Activated naive CD8-positive, alpha-beta T cell (primary cell): Measurements from ENCODE around the gene ARVCF.

ENCODE experiments used
- H3K27ac Mint-ChIP-seq: one replicate; pipeline ENCODE4 v1.8.0; 2021; ENCODE audit warnings: mixed read lengths
- H3K27me3 Mint-ChIP-seq: one replicate; pipeline ENCODE4 v1.8.0; 2021; ENCODE audit warnings: mixed read lengths
- H3K36me3 Mint-ChIP-seq: one replicate; pipeline ENCODE4 v1.8.0; 2021; ENCODE audit warnings: mixed read lengths
- H3K4me1 Mint-ChIP-seq: one replicate; pipeline ENCODE4 v1.8.0; 2021; ENCODE audit warnings: low read depth, mixed read lengths
- H3K4me3 Mint-ChIP-seq: one replicate; pipeline ENCODE4 v1.8.0; 2021; ENCODE audit warnings: mild to moderate bottlenecking, mixed read lengths
- H3K9me3 Mint-ChIP-seq: one replicate; pipeline ENCODE4 v1.8.0; 2021; ENCODE audit warnings: low read depth, mixed read lengths

Gene ARVCF

GRCh38 chr22:19994851-19995610 is 21.6 kb downstream of the ARVCF start:
- Mint-ChIP-seq H3K9me3 (no peaks in the 10 kb centered on the region), H3K27me3 (no peaks in the 10 kb centered on the region), H3K4me1 (no peaks in the 10 kb centered on the region), H3K4me3 (no peak overlapping the region), H3K36me3 (no peaks in the 10 kb centered on the region), H3K27ac (no peak overlapping the region)

GRCh38 chr22:19993926-19994325 is 22.7 kb downstream of the ARVCF start:
- Mint-ChIP-seq H3K27ac (no peak overlapping the region), H3K9me3 (no peaks in the 10 kb centered on the region), H3K4me1 (no peaks in the 10 kb centered on the region), H3K27me3 (no peaks in the 10 kb centered on the region), H3K4me3 (no peak overlapping the region), H3K36me3 (no peaks in the 10 kb centered on the region)

GRCh38 chr22:19992921-19993355 is 23.7 kb downstream of the ARVCF start:
- H3K27ac Mint-ChIP-seq: no peak overlapping the region
- no peaks in the 10 kb centered on the region for H3K4me1 Mint-ChIP-seq
- no peaks in the 10 kb centered on the region for H3K27me3 Mint-ChIP-seq
- H3K9me3 Mint-ChIP-seq: no peaks in the 10 kb centered on the region
- no peak overlapping the region for H3K4me3 Mint-ChIP-seq
- H3K36me3 Mint-ChIP-seq: no peaks in the 10 kb centered on the region

GRCh38 chr22:19992481-19992911 is 24.1 kb downstream of the ARVCF start:
- no peak overlapping the region for H3K27ac Mint-ChIP-seq
- H3K27me3 Mint-ChIP-seq: no peaks in the 10 kb centered on the region

GRCh38 chr22:19991645-19992451 is 24.8 kb downstream of the ARVCF start:
- no peak overlapping the region for H3K27ac Mint-ChIP-seq
- no peaks in the 10 kb centered on the region for H3K27me3 Mint-ChIP-seq
- H3K4me3 Mint-ChIP-seq: no peak overlapping the region
- no peaks in the 10 kb centered on the region for H3K36me3 Mint-ChIP-seq
- H3K4me1 Mint-ChIP-seq: no peaks in the 10 kb centered on the region
- no peaks in the 10 kb centered on the region for H3K9me3 Mint-ChIP-seq

More at GRCh38 chr22:19992481-19992911, 24.1 kb downstream of the ARVCF start:
- no peaks in the 10 kb centered on the region for H3K9me3 Mint-ChIP-seq
- H3K36me3 Mint-ChIP-seq: no peaks in the 10 kb centered on the region
- H3K4me3 Mint-ChIP-seq: no peak overlapping the region
- no peaks in the 10 kb centered on the region for H3K4me1 Mint-ChIP-seq

GRCh38 chr22:19991395-19991644 is 25.3 kb downstream of the ARVCF start:
- no peak overlapping the region for H3K4me3 Mint-ChIP-seq
- no peaks in the 10 kb centered on the region for H3K9me3 Mint-ChIP-seq
- H3K27me3 Mint-ChIP-seq: no peaks in the 10 kb centered on the region
- no peak overlapping the region for H3K27ac Mint-ChIP-seq
- no peaks in the 10 kb centered on the region for H3K36me3 Mint-ChIP-seq
- peaks cover 2% of the 10 kb centered on the region for H3K4me1 Mint-ChIP-seq

GRCh38 chr22:19990609-19991394 is 25.8 kb downstream of the ARVCF start:
- Mint-ChIP-seq H3K36me3 (no peaks in the 10 kb centered on the region), H3K27me3 (no peaks in the 10 kb centered on the region), H3K9me3 (no peaks in the 10 kb centered on the region), H3K27ac (no peak overlapping the region), H3K4me1 (peaks cover 3% of the 10 kb centered on the region), H3K4me3 (no peak overlapping the region)

GRCh38 chr22:19990188-19990587 is 26.4 kb downstream of the ARVCF start:
- Mint-ChIP-seq H3K4me3 (no peak overlapping the region), H3K9me3 (no peaks in the 10 kb centered on the region), H3K27me3 (no peaks in the 10 kb centered on the region), H3K36me3 (no peaks in the 10 kb centered on the region), H3K27ac (no peak overlapping the region), H3K4me1 (peaks cover 3% of the 10 kb centered on the region)

GRCh38 chr22:19989725-19990067 is 26.9 kb downstream of the ARVCF start:
- H3K36me3 Mint-ChIP-seq: no peaks in the 10 kb centered on the region
- no peak overlapping the region for H3K4me3 Mint-ChIP-seq
- no peak overlapping the region for H3K27ac Mint-ChIP-seq

GRCh38 chr22:19988965-19989724 is 27.5 kb downstream of the ARVCF start:
- no peaks in the 10 kb centered on the region for H3K9me3 Mint-ChIP-seq
- H3K27ac Mint-ChIP-seq: no peak overlapping the region
- no peaks in the 10 kb centered on the region for H3K36me3 Mint-ChIP-seq
- H3K27me3 Mint-ChIP-seq: no peaks in the 10 kb centered on the region
- H3K4me3 Mint-ChIP-seq: no peak overlapping the region
- peaks cover 3% of the 10 kb centered on the region for H3K4me1 Mint-ChIP-seq

More at GRCh38 chr22:19989725-19990067, 26.9 kb downstream of the ARVCF start:
- peaks cover 3% of the 10 kb centered on the region for H3K4me1 Mint-ChIP-seq
- no peaks in the 10 kb centered on the region for H3K9me3 Mint-ChIP-seq
- H3K27me3 Mint-ChIP-seq: no peaks in the 10 kb centered on the region

GRCh38 chr22:19988331-19988808 is 28.3 kb downstream of the ARVCF start:
- Mint-ChIP-seq H3K27ac (no peak overlapping the region), H3K4me1 (peaks cover 3% of the 10 kb centered on the region), H3K9me3 (no peaks in the 10 kb centered on the region), H3K36me3 (no peaks in the 10 kb centered on the region), H3K4me3 (peak overlapping the region; percentile 44), H3K27me3 (no peaks in the 10 kb centered on the region)

- no peak overlapping the region for H3K27ac Mint-ChIP-seq
- no peaks in the 10 kb centered on the region for H3K9me3 Mint-ChIP-seq
- H3K27me3 Mint-ChIP-seq: no peaks in the 10 kb centered on the region
- peak overlapping the region; percentile 47 for H3K4me3 Mint-ChIP-seq
- H3K4me1 Mint-ChIP-seq: peaks cover 3% of the 10 kb centered on the region
- H3K36me3 Mint-ChIP-seq: no peaks in the 10 kb centered on the region
Observed at GRCh38 chr22:19987394-19988306, 29.0 kb downstream of the ARVCF start.

GRCh38 chr22:19986410-19987341 is 29.9 kb downstream of the ARVCF start:
- H3K36me3 Mint-ChIP-seq: no peaks in the 10 kb centered on the region
- H3K27ac Mint-ChIP-seq: no peak overlapping the region
- peak overlapping the region; percentile 27 for H3K4me3 Mint-ChIP-seq
- H3K4me1 Mint-ChIP-seq: peaks cover 3% of the 10 kb centered on the region
- no peaks in the 10 kb centered on the region for H3K27me3 Mint-ChIP-seq
- H3K9me3 Mint-ChIP-seq: no peaks in the 10 kb centered on the region
